Measurements from ENCODE around the gene WDR90. TPM values are rescaled to one million over a fixed set of nuclear protein-coding genes. Genes with fewer than 3 reads are reported as not detected.
A peak's percentile ranks its signal among the peaks of the same experiment; 100 is the strongest.

Gene WDR90
- 57.8 and 60.9 TPM in 2 replicates for total RNA-seq (2022)
- Bru-seq, nascent RNA: percentile 47 among the genes with signal in this experiment
- percentile 60 among the genes with signal in this experiment for BruChase-seq, experiment 1, labeled RNA remaining after a 2-hour chase
- BruChase-seq, experiment 2, labeled RNA remaining after a 6-hour chase: percentile 77 among the genes with signal in this experiment
- long read RNA-seq, partial matches to known transcripts: 2 of 12 reads
- long read RNA-seq, other reads (novel, unspliced or antisense): 9 of 12 reads

GRCh38 chr16:648781-649589 lies at the start of gene WDR90:
Gene WDR90, plus strand, starts transcription at chr16:649365. Its CDS starts 52 bp downstream, at chr16:649417.
- peak within 1 kb of the TSS; percentile 69 for H3K4me3 ChIP-seq (ENCODE audit: low read depth, low read length)
- no peaks in the 10 kb centered on the region; the same call in 1 of the 2 replicates for H3K36me3 ChIP-seq (ENCODE audit: control insufficient read depth, insufficient read depth, low read length)
- Mint-ChIP-seq H3K36me3 (ENCODE audit: insufficient read depth, unreplicated experiment) (peaks cover 25% of the 10 kb centered on the region), H3K27me3 (ENCODE audit: insufficient read depth, unreplicated experiment) (no peaks in the 10 kb centered on the region), H3K4me3 (ENCODE audit: unreplicated experiment) (peak within 1 kb of the TSS; percentile 72), H3K27ac (ENCODE audit: unreplicated experiment) (peak within 1 kb of the TSS; percentile 80), H3K4me1 (ENCODE audit: low read depth, unreplicated experiment) (no peaks in the 10 kb centered on the region), H3K9me3 (ENCODE audit: unreplicated experiment) (no peaks in the 10 kb centered on the region)
- no peak for TF ChIP-seq CTCF (IDR thresholded peaks at IDR 0.05; ENCODE audit: insufficient read depth in 1 of 2, low read depth in 1 of 2, low read length in 1 of 2, severe bottlenecking in 1 of 2, unreplicated experiment in 1 of 2)
- TSS peak; percentile 64 for BruUV-seq (replicated peaks)
- ChIA-PET CTCF (no interaction called here), POLR2A (interaction anchor here (1.0 to 1.7 kb wide), 2 partner anchors 13 to 56 kb away, joined by 4 to 5 read pairs; partner anchors contain the start of gene METTL26)
- peaks cover 13% of the 10 kb centered on the region for H3K4me1 ChIP-seq
- peak; percentile 93 to 94 for DNase-seq
- intact Hi-C loops (cut with micrococcal nuclease; ENCODE audit: unreplicated experiment): no loop called here
- no peaks in the 10 kb centered on the region for H3K9me3 ChIP-seq
- H3K27me3 ChIP-seq (replicated peaks; ENCODE audit: control insufficient read depth, insufficient read depth, low read length): no peaks in the 10 kb centered on the region

GRCh38 chr16:600781-601180 lies 48.4 kb upstream of the WDR90 start:
- BruUV-seq (replicated peaks): no TSS peak
- H3K4me1 ChIP-seq: no peaks in the 10 kb centered on the region
- ChIA-PET POLR2A (no interaction called here), CTCF (interaction anchor here (0.6 kb wide), 1 partner anchor 209 kb away, joined by 3 read pairs; no protein-coding TSS in a partner anchor)
- no peak overlapping the region for H3K27ac Mint-ChIP-seq (ENCODE audit: unreplicated experiment)
- H3K4me3 ChIP-seq (ENCODE audit: low read depth, low read length): no peak overlapping the region
- no peaks in the 10 kb centered on the region for H3K9me3 ChIP-seq
- no peaks in the 10 kb centered on the region for H3K4me1 Mint-ChIP-seq (ENCODE audit: low read depth, unreplicated experiment)
- no peaks in the 10 kb centered on the region for H3K9me3 Mint-ChIP-seq (ENCODE audit: unreplicated experiment)
- H3K27me3 ChIP-seq (replicated peaks; ENCODE audit: control insufficient read depth, insufficient read depth, low read length): no peaks in the 10 kb centered on the region
- intact Hi-C loops (cut with micrococcal nuclease; ENCODE audit: unreplicated experiment): no loop called here
- TF ChIP-seq CTCF (IDR thresholded peaks at IDR 0.05; ENCODE audit: insufficient read depth in 1 of 2, low read depth in 1 of 2, low read length in 1 of 2, severe bottlenecking in 1 of 2, unreplicated experiment in 1 of 2): peak; percentile 15 to 47
- no peaks in the 10 kb centered on the region for H3K27me3 Mint-ChIP-seq (ENCODE audit: insufficient read depth, unreplicated experiment)
- H3K36me3 ChIP-seq (ENCODE audit: control insufficient read depth, insufficient read depth, low read length): peaks cover 2% of the 10 kb centered on the region
- H3K36me3 Mint-ChIP-seq (ENCODE audit: insufficient read depth, unreplicated experiment): peaks cover 22% of the 10 kb centered on the region
- no peak for DNase-seq
- H3K4me3 Mint-ChIP-seq (ENCODE audit: unreplicated experiment): no peak overlapping the region

GRCh38 chr16:603933-604332 lies 45.2 kb upstream of the WDR90 start:
- H3K27ac Mint-ChIP-seq (ENCODE audit: unreplicated experiment): no peak overlapping the region
- BruUV-seq (replicated peaks): no TSS peak
- ChIA-PET POLR2A (no interaction called here), CTCF (no interaction called here)
- no peaks in the 10 kb centered on the region for H3K9me3 ChIP-seq
- no peaks in the 10 kb centered on the region for H3K9me3 Mint-ChIP-seq (ENCODE audit: unreplicated experiment)
- no peak for DNase-seq
- H3K4me1 ChIP-seq: no peaks in the 10 kb centered on the region
- no peaks in the 10 kb centered on the region for H3K27me3 ChIP-seq (replicated peaks; ENCODE audit: control insufficient read depth, insufficient read depth, low read length)
- no peak overlapping the region for H3K4me3 Mint-ChIP-seq (ENCODE audit: unreplicated experiment)
- intact Hi-C loops (cut with micrococcal nuclease; ENCODE audit: unreplicated experiment): no loop called here
- H3K27me3 Mint-ChIP-seq (ENCODE audit: insufficient read depth, unreplicated experiment): no peaks in the 10 kb centered on the region
- H3K36me3 ChIP-seq (ENCODE audit: control insufficient read depth, insufficient read depth, low read length): peaks cover 2% of the 10 kb centered on the region
- no peak for TF ChIP-seq CTCF (IDR thresholded peaks at IDR 0.05; ENCODE audit: insufficient read depth in 1 of 2, low read depth in 1 of 2, low read length in 1 of 2, severe bottlenecking in 1 of 2, unreplicated experiment in 1 of 2)
- no peaks in the 10 kb centered on the region for H3K4me1 Mint-ChIP-seq (ENCODE audit: low read depth, unreplicated experiment)
- H3K4me3 ChIP-seq (ENCODE audit: low read depth, low read length): no peak overlapping the region
- H3K36me3 Mint-ChIP-seq (ENCODE audit: insufficient read depth, unreplicated experiment): peaks cover 5% of the 10 kb centered on the region

All from Caco-2 (cell line).